Rectal smooth muscle tissue (tissue), 1 donor: ENCODE data around the gene NUDCD2.
"Not testable (repeated sequence)": the region's sequence is repeated elsewhere in the genome, so short reads cannot be mapped to it uniquely, and the experiment has no call there.

Experiments
- H3K27ac ChIP-seq: one replicate; pipeline ENCODE4 v1.7.0; 2013; ENCODE audit warnings: low read depth, low read length, inconsistent platforms
- H3K27me3 ChIP-seq: one replicate; pipeline ENCODE4 v1.7.0; 2013; ENCODE audit warnings: low read length; ENCODE audit not compliant: control insufficient read depth, insufficient read depth
- H3K36me3 ChIP-seq: one replicate; pipeline ENCODE4 v1.7.0; 2013; ENCODE audit warnings: low read length; ENCODE audit not compliant: control insufficient read depth, insufficient read depth
- H3K4me1 ChIP-seq: one replicate; pipeline ENCODE4 v1.7.0; 2013; ENCODE audit warnings: low read length; ENCODE audit not compliant: control insufficient read depth, insufficient read depth
- H3K4me3 ChIP-seq: one replicate; pipeline ENCODE4 v1.7.0; 2013; ENCODE audit warnings: low read length
- H3K9ac ChIP-seq: one replicate; pipeline ENCODE4 v1.7.0; 2013; ENCODE audit warnings: low read length

Gene NUDCD2

GRCh38 chr5:163458778-163459385 is 1.0 kb downstream of the NUDCD2 start:
- H3K27ac ChIP-seq = no peak overlapping the region

GRCh38 chr5:163456840-163457239 is 3.1 kb downstream of the NUDCD2 start:
- no peaks in the 10 kb centered on the region for H3K36me3 ChIP-seq
- H3K9ac ChIP-seq = no peak overlapping the region

More at GRCh38 chr5:163458778-163459385, 1.0 kb downstream of the NUDCD2 start:
- peaks cover 7% of the 10 kb centered on the region for H3K4me1 ChIP-seq
- peak overlapping the region; percentile 100 for H3K4me3 ChIP-seq
- H3K27me3 ChIP-seq = no peaks in the 10 kb centered on the region
- H3K9ac ChIP-seq = no peak overlapping the region
- H3K36me3 ChIP-seq = no peaks in the 10 kb centered on the region

DNA sequence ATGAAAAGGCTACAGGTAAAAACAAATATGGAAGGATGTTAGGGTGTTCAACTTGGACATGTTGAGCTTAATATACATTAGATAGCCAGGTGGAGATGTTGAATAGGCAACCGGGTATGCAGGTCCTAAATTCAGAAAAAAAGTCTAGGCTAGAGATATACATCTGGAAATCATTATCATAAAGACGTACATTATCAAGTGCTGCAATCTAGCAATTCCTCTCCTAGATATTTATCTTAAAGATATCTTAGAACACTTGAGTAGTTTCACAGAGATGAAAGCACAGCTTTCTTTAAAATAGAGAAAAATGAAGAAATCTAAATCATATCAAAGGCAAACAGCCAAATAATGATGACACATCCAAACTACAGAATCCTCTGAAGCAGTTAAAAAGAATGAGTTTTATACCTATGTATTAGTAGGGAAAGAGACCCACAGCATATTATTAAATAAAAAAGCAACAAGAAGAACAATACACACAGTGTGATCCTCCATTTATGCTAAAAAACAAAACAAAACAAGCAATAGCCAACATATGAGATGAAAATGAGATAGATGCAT is 3.8 kb downstream of the NUDCD2 start:
- Histone ChIP-seq H3K36me3 (no peaks in the 10 kb centered on the region), H3K27ac (no peak overlapping the region), H3K4me1 (peaks cover 7% of the 10 kb centered on the region), H3K9ac (no peak overlapping the region), H3K27me3 (no peaks in the 10 kb centered on the region), H3K4me3 (no peak overlapping the region)

More at GRCh38 chr5:163456840-163457239, 3.1 kb downstream of the NUDCD2 start:
- Histone ChIP-seq H3K4me1 (peaks cover 7% of the 10 kb centered on the region), H3K27ac (no peak overlapping the region), H3K4me3 (no peak overlapping the region), H3K27me3 (no peaks in the 10 kb centered on the region)

DNA sequence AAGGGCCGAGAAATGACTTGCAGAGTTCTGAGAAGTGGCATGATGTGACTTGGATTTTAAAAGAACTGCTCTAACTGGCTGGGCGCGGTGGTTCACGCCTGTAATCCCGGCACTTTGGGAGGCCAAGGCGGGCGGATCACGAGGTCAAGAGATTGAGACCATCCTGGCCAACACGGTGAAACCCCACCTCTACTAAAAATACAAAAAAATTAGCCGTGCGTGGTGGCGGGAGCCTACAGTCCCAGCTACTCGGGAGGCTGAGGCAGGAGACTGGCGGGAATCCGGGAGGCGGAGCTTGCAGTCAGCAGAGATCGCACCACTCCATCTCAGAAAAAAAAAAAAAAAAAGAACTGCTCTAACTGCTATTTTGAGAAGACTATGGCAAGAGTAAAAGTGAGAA is 4.5 kb downstream of the NUDCD2 start:
- H3K36me3 ChIP-seq, H3K27ac ChIP-seq, H3K4me1 ChIP-seq, H3K27me3 ChIP-seq, H3K4me3 ChIP-seq, H3K9ac ChIP-seq: not testable (repeated sequence)

DNA sequence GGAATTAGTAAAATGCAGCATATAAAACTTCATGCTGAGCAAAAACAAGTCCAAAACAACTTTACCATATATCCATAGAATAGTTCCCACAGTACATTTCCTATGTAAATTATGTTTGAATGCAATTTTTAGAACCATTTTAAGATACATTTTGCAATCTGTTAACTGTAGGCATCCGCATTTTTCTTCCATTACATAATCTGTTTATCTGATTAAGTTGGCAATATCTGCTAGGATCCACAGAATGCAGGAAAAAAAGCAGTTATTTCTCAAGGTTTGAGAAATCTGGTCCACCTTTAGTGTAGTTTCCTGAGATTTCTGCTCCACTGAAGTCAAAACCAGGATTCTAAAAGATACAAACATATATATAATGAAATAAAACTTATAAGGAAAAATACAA is 6.2 kb downstream of the NUDCD2 start:
- no peaks in the 10 kb centered on the region for H3K36me3 ChIP-seq
- peaks cover 2% of the 10 kb centered on the region for H3K4me1 ChIP-seq
- no peak overlapping the region for H3K27ac ChIP-seq
- H3K27me3 ChIP-seq = no peaks in the 10 kb centered on the region
- H3K4me3 ChIP-seq = no peak overlapping the region
- H3K9ac ChIP-seq = no peak overlapping the region

DNA sequence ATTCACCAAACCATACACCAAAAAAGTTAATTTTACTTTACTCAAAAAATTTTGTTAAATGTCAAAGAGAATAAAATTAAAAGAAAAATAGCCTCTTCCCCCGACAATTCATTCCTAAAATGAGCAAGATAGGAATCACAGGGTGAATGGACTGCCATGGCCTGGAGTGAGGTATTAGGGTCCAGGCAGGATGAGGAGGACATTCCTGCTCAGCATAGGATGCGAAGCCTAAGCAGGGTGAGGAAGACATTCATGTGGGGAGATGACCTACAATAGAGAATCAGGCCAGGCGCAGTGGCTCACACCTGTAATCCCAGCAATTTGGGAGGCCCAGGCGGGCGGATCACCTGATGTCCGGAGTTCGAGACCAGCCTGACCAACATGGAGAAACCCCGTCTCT is 8.4 kb downstream of the NUDCD2 start:
- H3K27me3 ChIP-seq = no peaks in the 10 kb centered on the region
- peaks cover 5% of the 10 kb centered on the region for H3K36me3 ChIP-seq
- H3K4me3 ChIP-seq = no peak overlapping the region
- H3K4me1 ChIP-seq = no peaks in the 10 kb centered on the region
- no peak overlapping the region for H3K27ac ChIP-seq
- no peak overlapping the region for H3K9ac ChIP-seq

- no peaks in the 10 kb centered on the region for H3K4me1 ChIP-seq
- peaks cover 12% of the 10 kb centered on the region for H3K36me3 ChIP-seq
- no peak overlapping the region for H3K9ac ChIP-seq
- no peak overlapping the region for H3K27ac ChIP-seq
- no peak overlapping the region for H3K4me3 ChIP-seq
- H3K27me3 ChIP-seq = no peaks in the 10 kb centered on the region
These were observed 11.4 kb downstream of the NUDCD2 start for GRCh38 chr5:163448491-163448890.

GRCh38 chr5:163447875-163448274 is 12.0 kb downstream of the NUDCD2 start:
- Histone ChIP-seq H3K27ac (no peak overlapping the region), H3K9ac (no peak overlapping the region), H3K36me3 (peaks cover 12% of the 10 kb centered on the region), H3K4me1 (no peaks in the 10 kb centered on the region), H3K27me3 (no peaks in the 10 kb centered on the region), H3K4me3 (no peak overlapping the region)

DNA sequence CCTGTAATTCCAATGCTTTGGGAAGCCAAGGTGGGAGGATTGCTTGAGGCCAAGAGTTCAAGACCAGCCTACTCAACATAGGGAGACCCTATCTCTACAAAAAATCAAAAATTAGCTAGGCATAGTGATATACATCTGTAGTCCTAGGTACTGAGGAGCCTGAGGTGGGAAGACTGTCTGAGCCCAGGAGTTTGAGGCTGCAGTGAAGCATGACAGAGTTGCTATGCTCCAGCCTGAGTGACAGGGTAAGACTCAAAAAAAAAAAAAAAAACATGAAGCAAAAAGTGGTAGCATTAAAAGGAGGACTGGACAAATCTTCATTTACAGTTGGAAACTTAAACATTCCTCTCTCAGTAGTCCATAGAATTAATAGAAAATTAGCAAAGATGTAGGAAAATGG is 12.7 kb downstream of the NUDCD2 start:
- no peak overlapping the region for H3K27ac ChIP-seq
- H3K36me3 ChIP-seq = peaks cover 17% of the 10 kb centered on the region
- H3K27me3 ChIP-seq = no peaks in the 10 kb centered on the region
- H3K4me3 ChIP-seq = no peak overlapping the region
- H3K9ac ChIP-seq = no peak overlapping the region
- H3K4me1 ChIP-seq = no peaks in the 10 kb centered on the region

- H3K27ac ChIP-seq = no peak overlapping the region
- H3K9ac ChIP-seq = no peak overlapping the region
- H3K4me3 ChIP-seq = no peak overlapping the region
- H3K27me3 ChIP-seq = no peaks in the 10 kb centered on the region
- peaks cover 17% of the 10 kb centered on the region for H3K36me3 ChIP-seq
- H3K4me1 ChIP-seq = no peaks in the 10 kb centered on the region
These were observed 14.6 kb downstream of the NUDCD2 start for GRCh38 chr5:163445345-163445744.

DNA sequence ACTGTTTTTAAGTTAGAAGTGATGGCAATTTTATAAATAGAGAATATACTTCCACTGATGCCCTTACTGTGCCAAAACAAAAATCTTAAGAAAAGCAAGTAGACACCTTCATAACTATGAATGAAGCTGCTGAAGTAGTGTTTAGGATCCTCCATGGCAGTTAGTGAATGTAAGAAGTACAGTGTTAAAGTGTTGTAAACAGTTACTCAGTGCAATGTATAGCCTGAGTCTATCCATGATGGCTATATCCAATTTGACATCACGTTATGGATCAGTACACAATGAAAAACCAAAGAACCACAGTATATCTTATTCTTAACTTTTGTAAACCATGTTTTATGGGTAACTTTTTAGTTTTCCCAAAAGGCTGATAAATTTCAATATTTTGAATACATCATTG is 15.4 kb downstream of the NUDCD2 start:
- H3K27ac ChIP-seq = no peak overlapping the region
- no peak overlapping the region for H3K9ac ChIP-seq
- H3K4me1 ChIP-seq = peaks cover 4% of the 10 kb centered on the region
- H3K36me3 ChIP-seq = peaks cover 17% of the 10 kb centered on the region
- H3K27me3 ChIP-seq = no peaks in the 10 kb centered on the region
- H3K4me3 ChIP-seq = no peak overlapping the region

GRCh38 chr5:163440954-163441353 is 18.9 kb downstream of the NUDCD2 start:
- H3K36me3 ChIP-seq = peaks cover 12% of the 10 kb centered on the region
- H3K27me3 ChIP-seq = no peaks in the 10 kb centered on the region
- no peak overlapping the region for H3K9ac ChIP-seq
- H3K4me1 ChIP-seq = peaks cover 9% of the 10 kb centered on the region
- no peak overlapping the region for H3K4me3 ChIP-seq
- H3K27ac ChIP-seq = no peak overlapping the region

- H3K4me1 ChIP-seq = peaks cover 9% of the 10 kb centered on the region
- no peak overlapping the region for H3K27ac ChIP-seq
- H3K4me3 ChIP-seq = peak overlapping the region; percentile 91
- peaks cover 8% of the 10 kb centered on the region for H3K36me3 ChIP-seq
- H3K27me3 ChIP-seq = no peaks in the 10 kb centered on the region
- H3K9ac ChIP-seq = no peak overlapping the region
These were observed 20.8 kb downstream of the NUDCD2 start for GRCh38 chr5:163439092-163439425.
